Right cardiac atrium (tissue), 5 donors: ENCODE results near the gene PTPRF. TPM values are rescaled to one million over a fixed set of nuclear protein-coding genes. Genes with fewer than 3 reads are reported as not detected.

ENCODE experiments used
- ATAC-seq, 2 donors: fragments of 200-7000 bp; cut with Tn5 transposase; one replicate each; pipeline versions ENCODE4 v1.8.0 to v1.9.1; 2020; ENCODE audit warnings: moderate library complexity in 2 of 2, mild to moderate bottlenecking in 1 of 2
- DNase-seq, 3 donors: peaks; one replicate each; pipeline ENCODE4 v3.0.0-alpha.2; 2020
- H3K27ac ChIP-seq: one replicate; pipeline ENCODE4 v1.5.1; 2013; ENCODE audit warnings: mild to moderate bottlenecking, low read length, control low read depth, moderate library complexity
- H3K27me3 ChIP-seq: one replicate; pipeline ENCODE4 v1.6.1; 2013; ENCODE audit not compliant: control insufficient read depth, insufficient read depth
- H3K4me1 ChIP-seq: one replicate; pipeline ENCODE4 v1.6.1; 2013; ENCODE audit warnings: low read length; ENCODE audit not compliant: control insufficient read depth, insufficient read depth
- H3K4me3 ChIP-seq: one replicate; pipeline ENCODE4 v1.5.1; 2013; ENCODE audit warnings: low read length, control low read depth
- H3K9me3 ChIP-seq: one replicate; pipeline ENCODE4 v1.6.1; 2013; ENCODE audit warnings: low read length; ENCODE audit not compliant: control insufficient read depth
- WGBS: extraction: QIAGEN DNeasy Blood & Tissue Kit; methylation state at CpG from one replicate; pipeline ENCODE4 v1.1.7; 2013; 5-methylcytosine and 5-hydroxymethylcytosine counted together
- intact Hi-C, 4 donors: fragments of 100-400 bp; cut with DNase I; formaldehyde crosslinking; loops; one replicate each; pipeline versions ENCODE4 v1.11.0 to v1.14.0; 2022 to 2023
- polyA plus RNA-seq: library from polyadenylated mRNA; stranded (reverse); fragments of 200-250 nt; gene quantifications from one replicate; pipeline ENCODE4 v1.2.3, GENCODE V29; 2013
- total RNA-seq, 4 donors: library from RNA; stranded (reverse); fragmentation: NEBNext Ultra II Directional; extraction: Animal tissue kit (Norgen Biotek cat#: 25700); gene quantifications; one replicate each; pipeline ENCODE4 v1.2.1, GENCODE V29; 2021
- donor health status: healthy with polysubstance abuse.
- donor health status: DM: no; HTN: yes; CAD: no.
- donor health status: DM: no; HTN: no; CAD: no.
- donor health status: DM: no; HTN: yes; CAD: no; lungs with severe emphysema.
- donor health status: DM: yes; HTN: yes; CAD: no.

The PTPRF gene
- total and polyA plus RNA-seq, 5 donors = 5.1 to 19.7 (median 11.6) TPM

- intact Hi-C loops = no loop called here
- ATAC-seq = no peak
- 88% methylated on average over 8 of the region's 8 CpGs for WGBS
- Histone ChIP-seq H3K27me3 (no peaks in the 10 kb centered on the region), H3K9me3 (no peaks in the 10 kb centered on the region), H3K4me3 (no peak overlapping the region), H3K4me1 (no peaks in the 10 kb centered on the region), H3K27ac (no peak overlapping the region)
- DNase-seq = no peak
Measured at GRCh38 chr1:43503534-43503933, 27.1 kb upstream of the PTPRF start.

- intact Hi-C loops = no loop called here
- no peak for ATAC-seq
- WGBS = 85% methylated on average over 10 of the region's 10 CpGs
- Histone ChIP-seq H3K4me3 (no peak overlapping the region), H3K9me3 (no peaks in the 10 kb centered on the region), H3K4me1 (no peaks in the 10 kb centered on the region), H3K27ac (no peak overlapping the region), H3K27me3 (no peaks in the 10 kb centered on the region)
- DNase-seq = no peak
Measured at GRCh38 chr1:43505077-43505780, 25.5 kb upstream of the PTPRF start.

GRCh38 chr1:43506233-43506632, 24.4 kb upstream of the PTPRF start:
- no peaks in the 10 kb centered on the region for H3K9me3 ChIP-seq
- ATAC-seq = no peak
- no peaks in the 10 kb centered on the region for H3K4me1 ChIP-seq
- H3K27me3 ChIP-seq = no peaks in the 10 kb centered on the region
- WGBS = 80% methylated on average over 6 of the region's 6 CpGs
- H3K27ac ChIP-seq = no peak overlapping the region
- DNase-seq = no peak
- intact Hi-C loops = no loop called here
- H3K4me3 ChIP-seq = no peak overlapping the region

- ATAC-seq (no peak), DNase-seq (no peak)
- Histone ChIP-seq H3K4me3 (no peak overlapping the region), H3K27ac (no peak overlapping the region), H3K27me3 (no peaks in the 10 kb centered on the region), H3K9me3 (no peaks in the 10 kb centered on the region), H3K4me1 (no peaks in the 10 kb centered on the region)
- intact Hi-C loops = no loop called here
- 80% methylated on average over 5 of the region's 5 CpGs for WGBS
Measured at GRCh38 chr1:43507296-43508295, 23.1 kb upstream of the PTPRF start.

DNA sequence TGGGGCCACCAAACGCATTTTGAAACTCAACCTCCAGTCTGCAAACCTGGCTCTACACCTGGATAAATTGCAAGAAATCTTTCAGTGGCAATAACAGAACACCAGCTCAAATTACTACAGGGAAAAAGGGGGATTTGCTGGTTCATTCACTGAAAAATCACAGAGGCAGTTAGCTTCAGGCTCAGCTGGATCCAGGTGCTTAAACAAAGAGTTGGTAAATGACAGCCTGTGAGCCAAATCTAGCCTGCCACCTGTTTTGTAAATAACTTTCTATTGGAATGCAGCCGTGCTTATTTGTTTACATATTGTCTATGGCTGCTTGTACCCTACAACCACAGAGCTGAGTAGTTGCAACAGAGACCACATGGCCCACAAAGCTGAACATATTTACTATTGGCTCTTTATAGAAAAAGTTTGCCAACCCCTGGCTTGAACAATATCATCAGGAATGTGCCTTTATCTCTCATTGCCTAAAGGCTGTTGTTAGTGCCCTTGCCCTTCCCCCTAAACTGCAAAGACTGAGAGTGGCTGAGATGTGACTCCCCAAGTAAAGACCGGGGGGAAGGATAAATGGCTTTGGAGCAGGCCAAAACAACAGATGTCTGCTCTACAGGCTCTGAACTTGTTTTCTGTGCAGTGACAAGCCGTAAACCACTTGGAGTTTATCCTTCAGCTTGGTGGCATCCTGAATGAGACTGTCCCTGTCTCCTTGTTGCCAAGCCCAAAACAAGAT, 21.5 kb upstream of the PTPRF start:
- no peak overlapping the region for H3K4me3 ChIP-seq
- no peak overlapping the region for H3K27ac ChIP-seq
- H3K27me3 ChIP-seq = no peaks in the 10 kb centered on the region
- H3K9me3 ChIP-seq = no peaks in the 10 kb centered on the region
- H3K4me1 ChIP-seq = no peaks in the 10 kb centered on the region
- WGBS = 70% methylated on average over 4 of the region's 4 CpGs
- DNase-seq (no peak), ATAC-seq (no peak)
- intact Hi-C loops = no loop called here

GRCh38 chr1:43509740-43510375, 20.8 kb upstream of the PTPRF start:
- Histone ChIP-seq H3K27me3 (no peaks in the 10 kb centered on the region), H3K4me1 (no peaks in the 10 kb centered on the region), H3K4me3 (no peak overlapping the region), H3K27ac (no peak overlapping the region), H3K9me3 (no peaks in the 10 kb centered on the region)
- intact Hi-C loops = no loop called here
- DNase-seq (no peak), ATAC-seq (no peak)
- WGBS = 77% methylated on average over 12 of the region's 12 CpGs

DNA sequence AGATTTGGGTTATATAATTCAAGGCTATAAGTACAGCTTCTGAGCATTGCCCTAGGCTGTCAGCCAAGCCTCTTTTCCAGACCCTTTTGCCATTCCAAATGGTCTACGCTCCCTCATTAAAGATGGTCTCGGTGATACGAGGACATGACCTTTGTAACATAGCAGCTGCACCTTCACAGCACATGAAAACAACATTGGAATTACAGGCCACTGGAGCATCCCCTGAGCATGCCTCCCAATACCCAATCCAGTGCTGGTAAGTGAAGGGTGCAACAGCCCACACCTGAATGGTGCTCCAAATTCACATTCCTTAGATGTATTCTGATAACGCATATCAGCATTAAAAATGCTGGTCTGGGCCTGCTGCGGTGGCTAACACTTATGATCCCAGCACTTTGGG, 20.1 kb upstream of the PTPRF start:
- H3K27ac ChIP-seq = no peak overlapping the region
- 90% methylated on average over 5 of the region's 5 CpGs for WGBS
- DNase-seq (no peak), ATAC-seq (no peak)
- H3K4me1 ChIP-seq = no peaks in the 10 kb centered on the region
- H3K27me3 ChIP-seq = no peaks in the 10 kb centered on the region
- H3K4me3 ChIP-seq = no peak overlapping the region
- H3K9me3 ChIP-seq = no peaks in the 10 kb centered on the region
- intact Hi-C loops = no loop called here

DNA sequence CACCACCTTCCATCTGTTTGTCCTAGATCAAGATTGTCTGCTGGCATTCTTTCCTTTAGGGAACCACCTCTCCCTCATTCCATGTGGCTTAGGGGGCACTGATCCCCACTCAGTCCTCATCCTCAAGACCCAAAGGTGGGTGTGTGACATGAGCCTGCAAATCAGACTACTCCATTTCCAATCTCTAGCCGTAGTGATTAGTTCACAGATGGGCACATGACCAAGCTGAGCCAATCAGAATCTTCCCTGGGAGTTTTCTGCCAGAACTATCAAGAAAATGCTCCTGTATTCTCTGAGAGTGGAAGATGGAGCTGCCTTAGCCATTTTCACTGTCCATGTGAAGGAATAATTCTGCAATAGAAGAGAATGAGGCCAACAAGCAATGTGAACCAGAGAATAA, 19.3 kb upstream of the PTPRF start:
- 81% methylated on average over 1 of the region's 1 CpG for WGBS
- Histone ChIP-seq H3K4me3 (no peak overlapping the region), H3K27me3 (no peaks in the 10 kb centered on the region), H3K9me3 (no peaks in the 10 kb centered on the region), H3K4me1 (no peaks in the 10 kb centered on the region), H3K27ac (no peak overlapping the region)
- ATAC-seq = no peak
- DNase-seq = no peak
- intact Hi-C loops = no loop called here

DNA sequence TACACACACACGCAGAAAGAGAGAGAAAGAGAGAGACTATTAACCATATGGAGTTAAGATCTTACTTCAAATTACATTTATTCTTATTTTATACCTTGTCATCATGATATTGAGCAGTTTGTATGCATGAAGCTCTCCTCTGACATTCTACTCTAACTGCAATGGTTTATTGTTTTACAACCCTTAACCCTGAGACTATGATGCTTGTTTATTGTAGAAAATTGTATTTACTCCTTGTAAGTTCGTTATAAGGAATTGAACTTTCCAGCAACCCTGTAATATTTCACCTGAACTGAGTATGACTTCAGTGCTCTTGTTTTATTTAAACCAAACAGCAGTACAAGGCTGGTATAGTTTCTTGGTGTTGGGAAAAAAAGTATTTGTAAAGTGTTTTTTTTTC, 18.6 kb upstream of the PTPRF start:
- no peaks in the 10 kb centered on the region for H3K27me3 ChIP-seq
- 88% methylated on average over 2 of the region's 2 CpGs for WGBS
- no peak overlapping the region for H3K27ac ChIP-seq
- H3K4me3 ChIP-seq = no peak overlapping the region
- intact Hi-C loops = no loop called here
- DNase-seq (no peak), ATAC-seq (no peak)
- H3K4me1 ChIP-seq = no peaks in the 10 kb centered on the region
- H3K9me3 ChIP-seq = no peaks in the 10 kb centered on the region

DNA sequence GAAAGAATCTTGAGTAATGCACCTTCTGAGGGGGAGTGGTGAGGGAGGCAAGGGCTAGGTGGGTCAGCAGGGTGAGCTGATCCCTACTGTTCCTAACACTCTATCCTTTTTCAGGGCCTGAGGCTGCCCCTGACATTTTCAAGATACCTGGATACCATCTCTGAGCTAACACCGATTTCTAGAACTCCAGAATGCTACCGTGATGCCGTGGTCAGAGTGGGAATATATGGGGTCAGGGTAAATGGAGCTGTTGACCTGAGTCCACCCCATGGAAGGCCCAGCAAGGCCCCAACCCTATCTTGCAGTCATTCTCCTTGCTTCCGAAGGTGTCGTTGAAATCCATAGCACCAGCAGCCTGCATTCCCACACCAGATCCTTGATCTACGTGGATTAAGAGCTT, 18.0 kb upstream of the PTPRF start:
- H3K27ac ChIP-seq = no peak overlapping the region
- no peaks in the 10 kb centered on the region for H3K4me1 ChIP-seq
- no peak for ATAC-seq
- no peak overlapping the region for H3K4me3 ChIP-seq
- 87% methylated on average over 6 of the region's 6 CpGs for WGBS
- intact Hi-C loops = no loop called here
- no peaks in the 10 kb centered on the region for H3K27me3 ChIP-seq
- no peak for DNase-seq
- H3K9me3 ChIP-seq = no peaks in the 10 kb centered on the region
